Measurements from ENCODE around the gene RPTOR. TPM values are rescaled to one million over a fixed set of nuclear protein-coding genes. Genes with fewer than 3 reads are reported as not detected.

The RPTOR gene
- total RNA-seq, 2 experiments from 2014 or later, result 32.4 to 35.4 TPM

DNA sequence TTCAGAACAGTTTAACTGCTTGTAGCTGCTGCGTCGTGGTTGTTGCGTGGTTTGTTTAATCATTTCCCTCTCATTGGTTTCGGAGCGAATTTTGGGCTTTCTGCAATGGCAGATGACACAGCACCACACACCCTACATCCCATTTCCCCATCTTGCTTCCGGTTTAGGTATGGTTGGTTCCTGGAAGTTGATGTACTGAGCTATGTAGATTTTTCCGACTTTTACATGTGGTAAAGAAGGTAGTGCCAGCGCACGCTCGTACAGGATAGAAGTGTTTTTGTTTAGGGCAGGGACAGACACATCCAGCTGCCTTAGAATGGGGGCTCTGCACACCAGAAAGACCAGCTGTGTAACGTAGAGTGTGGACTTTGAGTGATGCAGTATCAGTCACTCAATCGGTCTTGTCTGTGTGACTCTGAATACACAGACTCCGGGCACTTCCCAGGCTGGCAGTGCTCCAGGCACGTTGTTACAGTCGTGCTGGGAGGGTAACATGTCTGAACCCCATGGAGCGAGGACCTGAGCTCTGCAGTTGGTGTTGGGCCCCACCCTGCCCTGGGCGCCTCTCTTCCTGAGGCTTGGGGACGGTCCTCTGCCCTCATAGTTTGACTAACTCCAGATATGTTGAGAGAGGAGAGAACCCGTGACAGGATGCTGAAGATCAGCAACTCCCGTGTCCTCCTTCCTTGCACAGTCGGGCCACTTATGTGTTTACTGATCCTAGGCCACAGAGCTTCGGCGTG is 275.0 kb downstream of the RPTOR start:
- intact Hi-C loops (cut with micrococcal nuclease), result no loop called here
- H3K9me3 Mint-ChIP-seq, result no peaks in the 10 kb centered on the region
- CTCF ChIA-PET, result interaction anchor here (1.6 kb wide), 1 partner anchor 14 kb away, joined by 5 read pairs; no protein-coding TSS in a partner anchor
- H3K4me1 Mint-ChIP-seq (ENCODE audit: low read depth), result peaks cover 44% of the 10 kb centered on the region
- peak overlapping the region; percentile 81 for H3K27ac Mint-ChIP-seq
- H3K4me3 Mint-ChIP-seq, result no peak overlapping the region
- peak; percentile 61 for DNase-seq
- no peaks in the 10 kb centered on the region for H3K27me3 Mint-ChIP-seq (ENCODE audit: low read depth)
- peaks cover 11% of the 10 kb centered on the region for H3K36me3 Mint-ChIP-seq (ENCODE audit: low read depth)

- H3K9me3 Mint-ChIP-seq, result no peaks in the 10 kb centered on the region
- H3K27ac Mint-ChIP-seq, result peak overlapping the region; percentile 81
- H3K4me3 Mint-ChIP-seq, result no peak overlapping the region
- H3K4me1 Mint-ChIP-seq (ENCODE audit: low read depth), result peaks cover 43% of the 10 kb centered on the region
- H3K27me3 Mint-ChIP-seq (ENCODE audit: low read depth), result no peaks in the 10 kb centered on the region
- peaks cover 11% of the 10 kb centered on the region for H3K36me3 Mint-ChIP-seq (ENCODE audit: low read depth)
- CTCF ChIA-PET, result no interaction called here
- intact Hi-C loops (cut with micrococcal nuclease), result no loop called here
- DNase-seq, result no peak
Observed at GRCh38 chr17:80820331-80820730, 275.7 kb downstream of the RPTOR start.

- Mint-ChIP-seq H3K9me3 (no peaks in the 10 kb centered on the region), H3K27ac (peak overlapping the region; percentile 4), H3K4me3 (no peak overlapping the region), H3K27me3 (ENCODE audit: low read depth) (no peaks in the 10 kb centered on the region), H3K4me1 (ENCODE audit: low read depth) (peaks cover 38% of the 10 kb centered on the region), H3K36me3 (ENCODE audit: low read depth) (peaks cover 13% of the 10 kb centered on the region)
- DNase-seq, result no peak
- CTCF ChIA-PET, result no interaction called here
- intact Hi-C loops (cut with micrococcal nuclease), result no loop called here
Observed at GRCh38 chr17:80821546-80821945, 276.9 kb downstream of the RPTOR start.

DNA sequence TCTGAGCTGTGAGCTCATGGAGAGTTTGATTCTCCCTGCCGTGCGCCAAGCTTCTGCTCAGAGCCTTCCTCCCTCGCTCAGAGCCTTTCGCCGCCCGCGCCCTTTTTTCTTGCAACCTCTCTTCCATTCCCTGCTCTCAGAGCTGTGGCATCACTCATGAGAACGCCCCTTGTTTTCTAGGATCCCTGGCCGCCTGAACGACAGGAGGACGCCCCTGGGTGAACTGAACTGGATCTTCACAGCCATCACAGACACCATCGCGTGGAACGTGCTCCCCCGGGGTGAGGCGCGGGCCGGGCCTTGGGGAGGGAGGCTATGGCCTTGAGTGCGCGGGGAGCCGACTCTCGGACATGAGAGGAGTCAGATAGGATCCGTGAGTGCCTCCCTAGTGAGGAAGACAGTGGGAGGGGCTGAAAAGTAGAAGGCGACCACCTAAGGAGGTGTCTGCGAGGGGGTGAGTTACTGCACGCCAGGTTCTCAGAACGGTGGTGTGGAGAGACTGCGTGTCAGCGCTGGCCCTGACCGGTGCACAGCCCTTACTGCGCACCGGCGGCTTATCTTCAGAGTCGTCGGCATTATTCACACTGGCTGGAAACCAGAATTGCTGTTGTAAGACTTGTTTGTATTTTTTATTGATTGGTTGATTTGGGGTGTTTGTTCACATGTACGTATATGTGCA is 277.5 kb downstream of the RPTOR start:
- DNase-seq, result no peak
- Mint-ChIP-seq H3K27ac (no peak overlapping the region), H3K27me3 (ENCODE audit: low read depth) (no peaks in the 10 kb centered on the region), H3K4me3 (no peak overlapping the region), H3K9me3 (no peaks in the 10 kb centered on the region), H3K4me1 (ENCODE audit: low read depth) (peaks cover 41% of the 10 kb centered on the region), H3K36me3 (ENCODE audit: low read depth) (peaks cover 13% of the 10 kb centered on the region)
- CTCF ChIA-PET, result no interaction called here
- intact Hi-C loops (cut with micrococcal nuclease), result no loop called here

DNA sequence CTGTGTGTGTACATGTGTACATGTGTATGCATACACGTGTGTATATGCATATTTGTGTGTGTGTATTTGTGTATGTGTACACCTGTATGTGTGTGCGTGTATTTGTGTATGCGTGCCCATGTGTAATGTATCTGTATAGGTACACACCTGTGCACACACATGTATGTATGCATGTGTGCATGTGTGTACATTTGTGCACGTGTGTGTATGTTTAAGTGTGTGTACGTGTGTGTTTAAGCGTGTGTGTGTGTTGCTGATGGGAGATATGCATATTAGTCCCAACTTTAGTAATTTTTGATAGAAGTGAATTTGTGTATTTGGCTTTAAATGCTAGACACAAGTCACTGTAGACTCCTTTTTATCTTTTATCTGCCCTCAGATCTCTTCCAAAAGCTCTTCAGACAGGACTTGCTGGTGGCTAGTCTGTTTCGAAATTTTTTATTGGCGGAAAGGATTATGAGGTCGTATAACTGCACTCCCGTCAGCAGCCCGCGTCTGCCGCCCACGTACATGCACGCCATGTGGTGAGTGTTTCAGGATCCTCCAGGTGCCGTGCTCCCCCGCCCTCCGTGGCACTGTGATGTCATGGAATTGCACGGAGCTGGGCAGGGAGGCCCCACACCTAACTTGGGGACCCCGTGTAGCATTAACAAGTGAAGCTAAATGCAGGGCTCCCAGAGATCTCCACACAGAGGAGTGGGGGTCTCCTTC is 278.2 kb downstream of the RPTOR start:
- H3K4me3 Mint-ChIP-seq, result no peak overlapping the region
- CTCF ChIA-PET, result no interaction called here
- H3K36me3 Mint-ChIP-seq (ENCODE audit: low read depth), result peaks cover 10% of the 10 kb centered on the region

DNA sequence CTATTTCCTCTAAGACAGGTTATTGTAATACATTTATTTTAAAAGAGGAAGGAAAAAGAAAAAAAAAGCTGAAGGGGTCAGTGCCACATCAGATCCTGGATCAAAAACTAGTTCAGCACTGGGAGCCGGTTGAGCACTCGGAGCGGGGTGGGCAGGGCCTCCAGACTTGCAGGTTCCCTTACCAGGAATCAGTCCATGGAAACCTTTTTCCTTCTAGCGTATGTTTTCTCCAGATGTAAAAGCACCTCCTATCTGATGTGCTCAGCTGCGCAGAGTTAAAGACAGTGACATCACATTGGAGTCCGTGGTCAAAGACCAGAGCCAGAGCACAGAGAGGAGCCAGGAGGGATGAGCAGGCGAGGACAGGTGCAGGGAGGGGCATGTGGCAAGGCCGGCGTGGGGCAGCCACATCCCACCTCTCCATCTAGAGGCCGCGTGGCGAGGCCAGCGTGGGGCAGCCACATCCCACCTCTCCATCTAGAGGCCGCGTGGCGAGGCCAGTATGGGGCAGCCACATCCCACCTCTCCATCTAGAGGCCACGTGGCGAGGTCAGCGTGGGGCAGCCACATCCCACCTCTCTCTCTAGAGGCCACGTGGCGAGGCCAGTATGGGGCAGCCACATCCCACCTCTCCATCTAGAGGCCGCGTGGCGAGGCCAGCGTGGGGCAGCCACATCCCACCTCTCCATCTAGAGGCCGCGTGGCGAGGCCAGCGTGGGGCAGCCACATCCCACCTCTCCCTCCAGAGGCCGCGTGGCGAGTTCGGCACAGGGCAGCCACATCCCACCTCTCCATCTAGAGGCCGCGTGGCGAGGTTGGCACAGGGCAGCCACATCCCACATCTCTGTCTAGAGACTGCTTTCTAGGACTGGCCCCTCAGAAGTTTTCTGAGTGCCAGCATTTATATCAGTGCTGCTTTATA is 280.2 kb downstream of the RPTOR start:
- intact Hi-C loops (cut with micrococcal nuclease), result no loop called here
- H3K4me1 Mint-ChIP-seq (ENCODE audit: low read depth), result peaks cover 21% of the 10 kb centered on the region
- no peak overlapping the region for H3K4me3 Mint-ChIP-seq
- DNase-seq, result no peak
- H3K36me3 Mint-ChIP-seq (ENCODE audit: low read depth), result peaks cover 12% of the 10 kb centered on the region
- CTCF ChIA-PET, result no interaction called here
- H3K27ac Mint-ChIP-seq, result no peak overlapping the region
- no peaks in the 10 kb centered on the region for H3K27me3 Mint-ChIP-seq (ENCODE audit: low read depth)
- H3K9me3 Mint-ChIP-seq, result no peaks in the 10 kb centered on the region

More for the DNA sequence above, 278.2 kb downstream of the RPTOR start:
- no peak for DNase-seq
- Mint-ChIP-seq H3K9me3 (no peaks in the 10 kb centered on the region), H3K27ac (no peak overlapping the region), H3K4me1 (ENCODE audit: low read depth) (peaks cover 37% of the 10 kb centered on the region), H3K27me3 (ENCODE audit: low read depth) (no peaks in the 10 kb centered on the region)
- intact Hi-C loops (cut with micrococcal nuclease), result no loop called here

- no peak for DNase-seq
- Mint-ChIP-seq H3K36me3 (ENCODE audit: low read depth) (peaks cover 16% of the 10 kb centered on the region), H3K27me3 (ENCODE audit: low read depth) (no peaks in the 10 kb centered on the region), H3K4me1 (ENCODE audit: low read depth) (peaks cover 18% of the 10 kb centered on the region), H3K27ac (peak overlapping the region; percentile 26), H3K9me3 (no peaks in the 10 kb centered on the region), H3K4me3 (no peak overlapping the region)
- intact Hi-C loops (cut with micrococcal nuclease), result no loop called here
- CTCF ChIA-PET, result no interaction called here
Observed at GRCh38 chr17:80825471-80826345, 281.1 kb downstream of the RPTOR start.

DNA sequence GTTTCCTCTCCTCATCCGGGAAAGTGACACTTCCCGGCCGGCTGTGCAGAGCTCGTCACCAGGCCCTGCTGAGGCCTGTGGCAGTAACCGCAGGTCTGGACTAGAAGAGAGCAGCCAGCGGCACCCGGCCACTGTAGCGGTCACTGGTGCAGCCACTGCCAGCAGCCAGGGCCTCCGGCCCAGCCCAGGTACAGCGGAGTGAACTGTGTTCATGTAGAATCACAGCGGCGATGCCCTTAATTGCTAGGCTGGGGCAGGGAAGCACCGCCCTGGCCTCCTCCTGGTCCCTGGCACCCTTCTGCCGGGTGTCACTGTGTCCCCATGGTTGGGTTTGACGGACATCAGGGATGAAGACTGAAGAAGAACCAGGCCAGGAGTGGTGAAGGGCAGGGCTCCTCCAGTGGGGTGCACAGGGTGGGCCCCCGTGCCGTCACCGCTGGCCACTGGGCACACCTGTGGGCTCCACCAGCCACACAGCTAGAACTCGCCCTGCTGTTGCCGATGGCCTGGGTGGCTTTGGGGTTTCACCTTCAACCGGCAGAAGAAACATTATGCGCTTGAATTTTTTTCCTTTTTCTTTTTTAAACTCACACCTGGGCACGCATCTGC is 281.8 kb downstream of the RPTOR start:
- Mint-ChIP-seq H3K9me3 (no peaks in the 10 kb centered on the region), H3K4me1 (ENCODE audit: low read depth) (peaks cover 25% of the 10 kb centered on the region), H3K4me3 (no peak overlapping the region), H3K27ac (peak overlapping the region; percentile 83), H3K36me3 (ENCODE audit: low read depth) (peaks cover 16% of the 10 kb centered on the region), H3K27me3 (ENCODE audit: low read depth) (no peaks in the 10 kb centered on the region)
- DNase-seq, result no peak
- CTCF ChIA-PET, result no interaction called here
- intact Hi-C loops (cut with micrococcal nuclease), result no loop called here

DNA sequence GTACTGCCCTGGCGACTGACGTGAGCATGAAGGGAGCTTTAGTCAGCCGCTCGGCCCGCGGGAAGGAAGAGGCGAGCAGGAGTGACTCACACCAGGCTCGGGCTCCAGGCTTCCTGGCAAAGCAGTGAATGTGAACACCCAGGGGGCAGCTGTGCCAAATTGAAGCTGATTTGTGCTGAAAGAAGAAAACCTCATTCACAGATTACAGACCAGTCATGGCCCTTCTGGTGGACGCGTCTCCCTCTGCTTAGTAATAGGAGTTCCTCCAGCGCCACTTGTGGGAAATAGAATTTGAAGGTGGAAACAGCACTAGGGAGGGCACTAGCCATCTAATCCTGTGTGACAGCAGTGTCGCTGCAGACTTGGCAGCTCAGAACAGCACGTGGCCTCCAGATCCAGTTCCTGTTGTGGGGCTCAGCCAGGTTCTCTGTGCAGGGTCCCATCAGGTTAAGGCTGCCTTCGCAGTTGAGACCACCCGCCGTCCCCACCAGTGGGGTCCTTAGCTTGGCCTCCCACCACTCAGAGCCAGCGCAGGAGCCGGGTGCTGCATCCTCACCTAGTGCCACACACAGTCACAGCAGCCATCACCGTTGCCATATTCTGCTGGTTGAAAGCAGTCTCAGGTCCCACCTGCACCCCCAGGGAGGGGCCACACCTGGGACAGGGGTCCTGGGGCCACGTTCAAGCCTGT is 282.5 kb downstream of the RPTOR start:
- Mint-ChIP-seq H3K27me3 (ENCODE audit: low read depth) (no peaks in the 10 kb centered on the region), H3K4me3 (no peak overlapping the region), H3K27ac (peak overlapping the region; percentile 83), H3K4me1 (ENCODE audit: low read depth) (peaks cover 31% of the 10 kb centered on the region), H3K9me3 (no peaks in the 10 kb centered on the region), H3K36me3 (ENCODE audit: low read depth) (peaks cover 16% of the 10 kb centered on the region)
- DNase-seq, result peak; percentile 75
- CTCF ChIA-PET, result interaction anchor here (0.6 to 1.6 kb wide), 2 partner anchors 18 to 274 kb away, joined by 3 to 7 read pairs; no protein-coding TSS in a partner anchor
- intact Hi-C loops (cut with micrococcal nuclease), result no loop called here

GRCh38 chr17:80827646-80828643 is 283.3 kb downstream of the RPTOR start:
- Mint-ChIP-seq H3K27ac (peak overlapping the region; percentile 83), H3K27me3 (ENCODE audit: low read depth) (no peaks in the 10 kb centered on the region), H3K4me3 (no peak overlapping the region), H3K9me3 (no peaks in the 10 kb centered on the region), H3K4me1 (ENCODE audit: low read depth) (peaks cover 39% of the 10 kb centered on the region), H3K36me3 (ENCODE audit: low read depth) (peaks cover 15% of the 10 kb centered on the region)
- intact Hi-C loops (cut with micrococcal nuclease), result no loop called here
- CTCF ChIA-PET, result interaction anchor here (0.6 to 1.6 kb wide), 2 partner anchors 19 to 275 kb away, joined by 3 to 7 read pairs; no protein-coding TSS in a partner anchor
- DNase-seq, result no peak

Data from activated naive CD4-positive, alpha-beta T cell treated with anti-CD3 and anti-CD28 coated beads for 36 hours (primary cell).